GM12878 (cell line): ENCODE results near the gene ANO9. TPM values are rescaled to one million over a fixed set of nuclear protein-coding genes. Genes with fewer than 3 reads are reported as not detected.

Source experiments
- ATAC-seq: fragments of 200-7000 bp; cut with Tn5 transposase; 3 replicates; pipeline ENCODE4 v1.9.1; 2020; ENCODE audit warnings: mild to moderate bottlenecking, moderate library complexity
- BruUV-seq: library from RNA; stranded (reverse); fragments of 400-500 nt; replicated peaks from 2 replicates; lab custom pipeline; 2021; lab: Mats Ljungman, UMichigan
- CTCF ChIA-PET: fragments of 300-600 bp; sonication (Branson Sonifier 250); formaldehyde crosslinking; extraction: SDS; loops from one replicate; lab custom pipeline; 2021; ENCODE audit warnings: inconsistent platforms; lab: Yijun Ruan, JAX
- POLR2A ChIA-PET: fragments of 350-600 bp; formaldehyde crosslinking; extraction: SDS; loops from one replicate; lab custom pipeline; 2021; ENCODE audit warnings: inconsistent platforms; lab: Charles Lee
- RAD21 ChIA-PET: fragments of 300-600 bp; sonication (Branson Sonifier 250); formaldehyde crosslinking; loops from one replicate; lab custom pipeline; 2023; ENCODE audit warnings: antibody characterized with exemption; ENCODE audit not compliant: unreplicated experiment; lab: Charles Lee
- SMC1A ChIA-PET: fragments of 300-600 bp; sonication (Branson Sonifier 250); formaldehyde crosslinking; loops from one replicate; lab custom pipeline; 2023; ENCODE audit not compliant: unreplicated experiment, uncharacterized antibody; lab: Charles Lee
- DNase-seq: peaks from one replicate; pipeline ENCODE4 v3.0.0-alpha.2; 2011; ENCODE audit warnings: low read depth, low spot score
- FAIRE-seq: peaks from 3 replicates; lab custom pipeline; 2011; peaks lifted over from hg19 to GRCh38; lab: Jason Lieb, UNC
- H2AFZ ChIP-seq: 2 replicates; pipeline ENCODE4 v1.6.0; 2011; ENCODE audit warnings: low read depth, low read length, control low read depth; ENCODE audit not compliant: control insufficient read depth
- H3K27ac ChIP-seq: 2 replicates; pipeline ENCODE4 v1.5.1; 2011; ENCODE audit warnings: control low read depth; ENCODE audit not compliant: control insufficient read depth, insufficient read depth
- H3K27me3 ChIP-seq, 2 experiments: replicated peaks in 1 of 2; 2 replicates each; pipeline versions ENCODE4 v1.6.0 to v1.6.1; 2011; ENCODE audit warnings: low read length in 1 of 2; ENCODE audit not compliant: control insufficient read depth in 2 of 2, insufficient read depth in 2 of 2
- H3K36me3 ChIP-seq, 2 experiments: 2 replicates each; pipeline ENCODE4 v1.5.1; 2011; ENCODE audit warnings: low read length in 1 of 2; ENCODE audit not compliant: control insufficient read depth in 2 of 2, insufficient read depth in 2 of 2
- H3K4me1 ChIP-seq: 2 replicates; pipeline ENCODE4 v1.6.1; 2011; ENCODE audit warnings: mild to moderate bottlenecking, low read length, moderate library complexity, mixed read lengths; ENCODE audit not compliant: control insufficient read depth, insufficient read depth
- H3K4me2 ChIP-seq: 2 replicates; pipeline ENCODE4 v1.6.0; 2011; ENCODE audit warnings: control low read depth; ENCODE audit not compliant: control insufficient read depth, insufficient read depth
- H3K4me3 ChIP-seq: fragments of 200-600 bp; sonication (generic); 2 replicates; pipeline ENCODE4 v1.5.1; 2016
- H3K79me2 ChIP-seq: 2 replicates; pipeline ENCODE4 v1.6.0; 2011; ENCODE audit warnings: low read length; ENCODE audit not compliant: control insufficient read depth, insufficient read depth
- H3K9ac ChIP-seq: 2 replicates; pipeline ENCODE4 v1.8.0; 2011; ENCODE audit warnings: low read length, control low read depth, mixed read lengths; ENCODE audit not compliant: control insufficient read depth, insufficient read depth
- H3K9me3 ChIP-seq: replicated peaks from 3 replicates; pipeline ENCODE4 v1.5.1; 2011; ENCODE audit warnings: mild to moderate bottlenecking, low read length; ENCODE audit not compliant: control insufficient read depth, insufficient read depth
- H4K20me1 ChIP-seq: 2 replicates; pipeline ENCODE4 v1.6.0; 2011; ENCODE audit not compliant: control insufficient read depth, insufficient read depth
- MAX ChIP-seq: IDR thresholded peaks from 2 replicates; pipeline ENCODE4 v1.6.1; 2012; ENCODE audit warnings: low read depth, low read length, improper control_type of control experiment
- NFIC ChIP-seq: IDR thresholded peaks from 2 replicates; pipeline ENCODE4 v1.6.1; 2012; ENCODE audit warnings: low read depth, mild to moderate bottlenecking, inconsistent platforms, low read length, moderate library complexity
- POLR2AphosphoS2 ChIP-seq: IDR thresholded peaks from 2 replicates; pipeline ENCODE4 v1.6.1; 2011; ENCODE audit warnings: low read depth, mild to moderate bottlenecking, low read length, improper control_type of control experiment, moderate library complexity
- POLR2AphosphoS5 ChIP-seq: IDR thresholded peaks from 2 replicates; pipeline ENCODE4 v1.6.1; 2011; ENCODE audit warnings: mild to moderate bottlenecking, low read length, inconsistent platforms
- SIX5 ChIP-seq: IDR thresholded peaks from 2 replicates; pipeline ENCODE4 v1.6.1; 2011; ENCODE audit warnings: mild to moderate bottlenecking, low read depth, low read length, moderate library complexity; ENCODE audit not compliant: severe bottlenecking
- SMAD5 ChIP-seq: IDR thresholded peaks from 2 replicates; pipeline ENCODE4 v1.6.1; 2016; ENCODE audit warnings: antibody characterized with exemption, low read depth
- USF2 ChIP-seq: IDR thresholded peaks from 2 replicates; pipeline ENCODE4 v1.6.1; 2011; ENCODE audit warnings: low read depth, low read length, improper control_type of control experiment, borderline replicate concordance
- ZNF592 ChIP-seq: fragments of 450-650 bp; IDR thresholded peaks from 2 replicates; pipeline ENCODE4 v1.6.1; 2017; ENCODE audit warnings: mild to moderate bottlenecking, moderate library complexity
- ZNF687 ChIP-seq: fragments of 450-650 bp; IDR thresholded peaks from 2 replicates; pipeline ENCODE4 v1.6.1; 2017; ENCODE audit warnings: mild to moderate bottlenecking, moderate library complexity
- WGBS: methylation state at CpG from one replicate; pipeline ENCODE4 v1.1.6; 2016; ENCODE audit warnings: low lambda C conversion rate; ENCODE audit not compliant: insufficient replicate concordance, insufficient coverage; ENCODE audit errors: missing lambda C conversion rate; 5-methylcytosine and 5-hydroxymethylcytosine counted together
- in situ Hi-C: fragments of 300-500 bp; cut with MboI; formaldehyde crosslinking; loops from 9 replicates; pipeline ENCODE4 v1.14.3; 2018; ENCODE audit warnings: mixed read lengths
- intact Hi-C: fragments of 100-400 bp; cut with micrococcal nuclease; formaldehyde crosslinking; loops from one replicate; pipeline ENCODE4 v1.14.2; 2022; ENCODE audit not compliant: unreplicated experiment
- polyA plus RNA-seq, 11 experiments: library from polyadenylated mRNA; depleted of rRNA in 4 of 11; unstranded in 6 of 11; stranded (reverse) in 5 of 11; fragments of >200 nt; fragmentation: Nextera tagmentation in 4 of 11; fragmentation: Illumina TruSeq in 1 of 11; extraction: Ambion mirVana in 4 of 11; extraction: Trizol in 1 of 11; gene quantifications; 1 replicate in 1 of 11; 2 replicates in 10 of 11; pipeline versions ENCODE4 v1.2.1 to v1.2.3, GENCODE V29; 2011 to 2016; ENCODE audit warnings: inconsistent platforms in 2 of 11, missing spikeins in 2 of 11, low read depth in 1 of 11
- total RNA-seq, 4 experiments: library from RNA; depleted of rRNA in 3 of 4; stranded (reverse); fragments of >200 nt in 3 of 4; fragmentation: Illumina TruSeq in 1 of 4; extraction: Trizol in 1 of 4; gene quantifications; 2 replicates each; pipeline versions ENCODE4 v1.2.1 to v1.2.3, GENCODE V29; 2013 to 2021

Gene ANO9
- total and polyA plus RNA-seq, 10 of the 15 experiments (the other 5 are each of a cell fraction or from before 2014, with no cell fraction given), result 0.21 to 42.3 (median 12.0) TPM

- no TSS peak for BruUV-seq
- 49% methylated on average over 19 of the region's 19 CpGs for WGBS
- peak; percentile 23; the same call in 2 of the 3 replicates for ATAC-seq
These were observed 69.9 kb downstream of the ANO9 start for GRCh38 chr11:371716-372590.

More at GRCh38 chr11:371716-372590, 69.9 kb downstream of the ANO9 start:
- POLR2A ChIA-PET, result no interaction called here
- TF ChIP-seq NFIC (no peak), MAX (no peak), POLR2AphosphoS2 (no peak), ZNF687 (no peak), USF2 (no peak), SIX5 (no peak), ZNF592 (no peak), POLR2AphosphoS5 (no peak), SMAD5 (no peak)
- RAD21 ChIA-PET, result no interaction called here
- H3K27me3 ChIP-seq, result peaks cover 4 to 8% of the 10 kb centered on the region in 2 experiments; a peak in 3 of 4 replicates
- H4K20me1 ChIP-seq, result no peaks in the 10 kb centered on the region
- intact Hi-C loops (no loop called here), in situ Hi-C loops (no loop called here)
- SMC1A ChIA-PET, result no interaction called here
- DNase-seq (no peak), FAIRE-seq (no peak)
- no peak overlapping the region for H3K4me2 ChIP-seq
- H3K9me3 ChIP-seq, result no peaks in the 10 kb centered on the region
- H3K36me3 ChIP-seq, result no peaks in the 10 kb centered on the region
- H3K4me3 ChIP-seq, result no peak overlapping the region
- H3K4me1 ChIP-seq, result no peaks in the 10 kb centered on the region
- H2AFZ ChIP-seq, result no peak overlapping the region
- H3K27ac ChIP-seq, result no peak overlapping the region
- no peak overlapping the region for H3K9ac ChIP-seq
- H3K79me2 ChIP-seq, result no peaks in the 10 kb centered on the region
- CTCF ChIA-PET, result interaction anchor here (0.8 to 1.0 kb wide), 2 partner anchors 13 to 122 kb away, joined by 3 read pairs; no protein-coding TSS in a partner anchor
